Tibial nerve (tissue), 4 donors: ENCODE measurements around the gene PTGER3.

ENCODE experiments used
- EP300 ChIP-seq, 2 donors: sonication (generic); formaldehyde crosslinking; IDR thresholded peaks; one replicate each; pipeline ENCODE4 v1.6.1; 2017; ENCODE audit warnings: antibody characterized with exemption in 2 of 2, mild to moderate bottlenecking in 1 of 2
- POLR2A ChIP-seq, 2 donors: fragments of 450-650 bp; IDR thresholded peaks; one replicate each; pipeline ENCODE4 v1.6.1; 2017; ENCODE audit warnings: antibody characterized with exemption in 2 of 2, mild to moderate bottlenecking in 2 of 2, moderate library complexity in 2 of 2
- TF ChIP-seq, protein P1 (sequence below), 5 experiments: fragments of 200-600 bp in 3 of 5; fragments of 450-650 bp in 2 of 5; sonication (generic) in 3 of 5; IDR thresholded peaks; one replicate each; pipeline ENCODE4 v1.5.1; 2016 to 2019; ENCODE audit warnings: antibody characterized with exemption in 5 of 5, mild to moderate bottlenecking in 3 of 5, moderate library complexity in 2 of 5

DNA sequence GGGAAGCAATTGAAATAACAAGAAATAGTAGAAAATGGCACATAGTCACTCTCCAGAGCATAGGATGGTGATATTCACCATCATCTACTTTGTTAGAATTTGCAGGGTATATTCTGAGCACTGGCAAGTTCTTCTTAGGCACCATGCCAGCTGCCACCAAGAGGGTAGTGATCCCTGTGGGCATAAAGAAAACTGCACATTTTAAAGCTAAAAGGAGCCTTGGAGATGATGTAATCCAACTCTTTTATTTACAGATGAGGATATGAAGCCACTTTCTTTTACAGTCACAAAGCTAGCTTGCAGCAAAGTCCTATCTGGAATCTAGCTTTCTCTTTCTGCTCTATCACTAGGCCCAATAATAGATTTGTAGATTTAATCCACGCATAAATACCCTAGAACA, 69.0 kb downstream of the PTGER3 start:
- TF ChIP-seq, protein P1, sequence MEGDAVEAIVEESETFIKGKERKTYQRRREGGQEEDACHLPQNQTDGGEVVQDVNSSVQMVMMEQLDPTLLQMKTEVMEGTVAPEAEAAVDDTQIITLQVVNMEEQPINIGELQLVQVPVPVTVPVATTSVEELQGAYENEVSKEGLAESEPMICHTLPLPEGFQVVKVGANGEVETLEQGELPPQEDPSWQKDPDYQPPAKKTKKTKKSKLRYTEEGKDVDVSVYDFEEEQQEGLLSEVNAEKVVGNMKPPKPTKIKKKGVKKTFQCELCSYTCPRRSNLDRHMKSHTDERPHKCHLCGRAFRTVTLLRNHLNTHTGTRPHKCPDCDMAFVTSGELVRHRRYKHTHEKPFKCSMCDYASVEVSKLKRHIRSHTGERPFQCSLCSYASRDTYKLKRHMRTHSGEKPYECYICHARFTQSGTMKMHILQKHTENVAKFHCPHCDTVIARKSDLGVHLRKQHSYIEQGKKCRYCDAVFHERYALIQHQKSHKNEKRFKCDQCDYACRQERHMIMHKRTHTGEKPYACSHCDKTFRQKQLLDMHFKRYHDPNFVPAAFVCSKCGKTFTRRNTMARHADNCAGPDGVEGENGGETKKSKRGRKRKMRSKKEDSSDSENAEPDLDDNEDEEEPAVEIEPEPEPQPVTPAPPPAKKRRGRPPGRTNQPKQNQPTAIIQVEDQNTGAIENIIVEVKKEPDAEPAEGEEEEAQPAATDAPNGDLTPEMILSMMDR (IDR thresholded peaks at IDR 0.05): no peak
- TF ChIP-seq POLR2A (IDR thresholded peaks at IDR 0.05) (no peak), EP300 (IDR thresholded peaks at IDR 0.05) (no peak)
